Measurements from ENCODE around the gene ZFYVE21. TPM values are rescaled to one million over a fixed set of nuclear protein-coding genes. Genes with fewer than 3 reads are reported as not detected.
A peak's percentile ranks its signal among the peaks of the same experiment; 100 is the strongest.

ZFYVE21 gene
- total RNA-seq, 4 donors from 2014 or later = 69.5 to 134 (median 89.3) TPM

DNA sequence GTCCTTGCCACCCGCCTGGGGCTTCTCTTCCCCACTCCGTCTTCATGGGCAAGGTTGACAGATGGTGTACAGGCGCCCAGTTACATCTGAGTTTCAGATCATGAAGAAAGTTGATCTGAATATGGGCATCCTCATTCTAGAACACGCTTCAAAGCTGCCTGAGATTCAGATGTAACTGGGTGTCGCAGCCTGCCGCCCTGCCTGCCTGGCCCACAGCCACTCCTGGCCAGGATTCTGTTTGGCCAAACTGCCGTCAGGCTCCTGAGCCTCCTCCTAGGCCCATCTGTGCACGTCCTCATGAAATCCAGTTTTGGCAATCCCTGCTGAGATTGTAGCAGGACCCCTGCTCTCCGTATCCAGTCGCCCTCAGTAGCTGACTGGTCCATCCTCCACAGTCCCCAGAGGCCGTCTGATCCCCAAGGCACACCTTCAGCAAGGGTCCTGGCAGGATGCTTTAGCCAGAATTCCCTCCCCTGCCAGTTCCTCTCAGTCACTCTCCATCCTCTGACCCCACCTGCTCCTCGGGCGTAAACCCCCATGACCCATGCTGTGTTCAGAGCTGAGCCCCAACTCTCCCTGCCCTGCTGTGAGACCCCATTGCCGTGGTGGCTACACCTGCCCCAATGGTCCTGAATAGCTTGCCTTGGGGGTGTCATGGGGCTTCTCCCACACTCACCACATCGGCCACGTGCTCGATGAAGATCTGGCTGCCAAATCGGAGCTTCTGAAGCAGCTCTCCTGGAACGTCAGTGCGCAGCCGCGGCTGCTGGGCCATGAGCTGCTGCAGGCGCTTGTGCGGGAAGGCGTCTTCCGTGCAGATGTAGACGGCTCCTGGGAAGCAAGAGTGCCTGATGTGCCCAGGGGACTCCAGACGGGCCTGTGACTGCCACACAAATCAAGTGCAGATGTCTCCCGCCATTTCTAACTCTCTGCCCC lies 12.8 kb upstream of the ZFYVE21 start:
- TF ChIP-seq POLR2A (IDR thresholded peaks at IDR 0.05) = no peak
- TF ChIP-seq, protein P1, sequence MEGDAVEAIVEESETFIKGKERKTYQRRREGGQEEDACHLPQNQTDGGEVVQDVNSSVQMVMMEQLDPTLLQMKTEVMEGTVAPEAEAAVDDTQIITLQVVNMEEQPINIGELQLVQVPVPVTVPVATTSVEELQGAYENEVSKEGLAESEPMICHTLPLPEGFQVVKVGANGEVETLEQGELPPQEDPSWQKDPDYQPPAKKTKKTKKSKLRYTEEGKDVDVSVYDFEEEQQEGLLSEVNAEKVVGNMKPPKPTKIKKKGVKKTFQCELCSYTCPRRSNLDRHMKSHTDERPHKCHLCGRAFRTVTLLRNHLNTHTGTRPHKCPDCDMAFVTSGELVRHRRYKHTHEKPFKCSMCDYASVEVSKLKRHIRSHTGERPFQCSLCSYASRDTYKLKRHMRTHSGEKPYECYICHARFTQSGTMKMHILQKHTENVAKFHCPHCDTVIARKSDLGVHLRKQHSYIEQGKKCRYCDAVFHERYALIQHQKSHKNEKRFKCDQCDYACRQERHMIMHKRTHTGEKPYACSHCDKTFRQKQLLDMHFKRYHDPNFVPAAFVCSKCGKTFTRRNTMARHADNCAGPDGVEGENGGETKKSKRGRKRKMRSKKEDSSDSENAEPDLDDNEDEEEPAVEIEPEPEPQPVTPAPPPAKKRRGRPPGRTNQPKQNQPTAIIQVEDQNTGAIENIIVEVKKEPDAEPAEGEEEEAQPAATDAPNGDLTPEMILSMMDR (IDR thresholded peaks at IDR 0.05) = no peak
- Histone ChIP-seq H3K36me3 (peaks cover 23 to 99% (median 41%) of the 10 kb centered on the region in 3 donors), H3K9me3 (no peaks in the 10 kb centered on the region), H3K4me3 (no peak overlapping the region), H3K4me1 (peaks cover 17 to 94% (median 36%) of the 10 kb centered on the region in 3 donors), H3K27me3 (no peaks in the 10 kb centered on the region), H3K27ac (peak overlapping the region in 2 of 4 donors; percentile 79)
- intact Hi-C loops (cut with DNase I) = no loop called here
- 82 to 84% methylated on average over 9 to 11 of the region's 29 CpGs for WGBS, 2 donors
- DNase-seq = no peak

- Histone ChIP-seq H3K27me3 (no peaks in the 10 kb centered on the region), H3K36me3 (peaks cover 18 to 90% (median 35%) of the 10 kb centered on the region in 3 donors), H3K4me3 (no peak overlapping the region), H3K9me3 (no peaks in the 10 kb centered on the region), H3K27ac (peak overlapping the region in 2 of 4 donors; percentile 79), H3K4me1 (peaks cover 17 to 94% (median 34%) of the 10 kb centered on the region in 3 donors)
- intact Hi-C loops (cut with DNase I) = no loop called here
- 68 to 75% methylated on average over 15 to 19 of the region's 24 CpGs for WGBS, 2 donors
- no peak for DNase-seq
- TF ChIP-seq, protein P1 (IDR thresholded peaks at IDR 0.05) = no peak
- no peak for TF ChIP-seq POLR2A (IDR thresholded peaks at IDR 0.05)
These were observed 11.9 kb upstream of the ZFYVE21 start for GRCh38 chr14:103703433-103704385.

- 54 to 65% methylated on average over 12 of the region's 13 CpGs for WGBS, 2 donors
- no peak overlapping the region for H3K4me3 ChIP-seq
- intact Hi-C loops (cut with DNase I) = no loop called here
- H3K27ac ChIP-seq = peak overlapping the region in 3 of 4 donors; percentile 61 to 79 (median 79)
- no peaks in the 10 kb centered on the region for H3K27me3 ChIP-seq
- peaks cover 21 to 94% (median 34%) of the 10 kb centered on the region in 3 donors for H3K4me1 ChIP-seq
- no peak for DNase-seq
- no peak for TF ChIP-seq POLR2A (IDR thresholded peaks at IDR 0.05)
- TF ChIP-seq, protein P1 (IDR thresholded peaks at IDR 0.05) = no peak
- no peaks in the 10 kb centered on the region for H3K9me3 ChIP-seq
- H3K36me3 ChIP-seq = peaks cover 13 to 84% (median 35%) of the 10 kb centered on the region in 3 donors
These were observed 10.9 kb upstream of the ZFYVE21 start for GRCh38 chr14:103704708-103705107.

- Histone ChIP-seq H3K27ac (peak overlapping the region in 3 of 4 donors; percentile 61 to 79 (median 79)), H3K4me1 (peaks cover 25 to 94% (median 31%) of the 10 kb centered on the region in 3 donors), H3K4me3 (no peak overlapping the region), H3K36me3 (peaks cover 9 to 83% (median 32%) of the 10 kb centered on the region in 3 donors), H3K9me3 (no peaks in the 10 kb centered on the region), H3K27me3 (no peaks in the 10 kb centered on the region)
- 50 to 77% methylated on average over 6 to 9 of the region's 15 CpGs for WGBS, 2 donors
- intact Hi-C loops (cut with DNase I) = no loop called here
- no peak for DNase-seq
- no peak for TF ChIP-seq POLR2A (IDR thresholded peaks at IDR 0.05)
- TF ChIP-seq, protein P1 (IDR thresholded peaks at IDR 0.05) = no peak
These were observed 10.5 kb upstream of the ZFYVE21 start for GRCh38 chr14:103705118-103705503.
